Urinary bladder (tissue), 4 donors: Measurements from ENCODE around the gene MFSD12. TPM values are rescaled to one million over a fixed set of nuclear protein-coding genes. Genes with fewer than 3 reads are reported as not detected.
"Not testable (repeated sequence)": the region's sequence is repeated elsewhere in the genome, so short reads cannot be mapped to it uniquely, and the experiment has no call there.

Source experiments
- DNase-seq: peaks from one replicate; pipeline ENCODE4 v3.0.0-alpha.2; 2015; ENCODE audit errors: extremely low spot score
- H3K27ac ChIP-seq: one replicate; pipeline ENCODE4 v1.5.1; 2013; ENCODE audit warnings: low read depth, mild to moderate bottlenecking, moderate library complexity
- H3K36me3 ChIP-seq: one replicate; pipeline ENCODE4 v1.6.1; 2013; ENCODE audit warnings: mild to moderate bottlenecking, moderate library complexity; ENCODE audit not compliant: insufficient read depth
- H3K4me1 ChIP-seq: one replicate; pipeline ENCODE4 v1.6.1; 2013; ENCODE audit warnings: mild to moderate bottlenecking, moderate library complexity; ENCODE audit not compliant: insufficient read depth
- H3K4me3 ChIP-seq: one replicate; pipeline ENCODE4 v1.5.1; 2013; ENCODE audit warnings: low read depth, low read length
- WGBS: extraction: QIAGEN DNeasy Blood & Tissue Kit; methylation state at CpG from one replicate; pipeline ENCODE4 v1.1.7; 2013; 5-methylcytosine and 5-hydroxymethylcytosine counted together
- polyA plus RNA-seq: library from polyadenylated mRNA; stranded (reverse); fragments of 200-250 nt; gene quantifications from one replicate; pipeline ENCODE4 v1.2.3, GENCODE V29; 2013
- total RNA-seq: library from RNA; depleted of rRNA; stranded (reverse); fragments of >200 nt; gene quantifications from one replicate; pipeline ENCODE4 v1.2.3, GENCODE V29; 2014
- donor health status: healthy with polysubstance abuse.
- donor health status: healthy.

The MFSD12 gene
- total and polyA plus RNA-seq, 2 donors = 19.3 to 38.6 TPM

DNA sequence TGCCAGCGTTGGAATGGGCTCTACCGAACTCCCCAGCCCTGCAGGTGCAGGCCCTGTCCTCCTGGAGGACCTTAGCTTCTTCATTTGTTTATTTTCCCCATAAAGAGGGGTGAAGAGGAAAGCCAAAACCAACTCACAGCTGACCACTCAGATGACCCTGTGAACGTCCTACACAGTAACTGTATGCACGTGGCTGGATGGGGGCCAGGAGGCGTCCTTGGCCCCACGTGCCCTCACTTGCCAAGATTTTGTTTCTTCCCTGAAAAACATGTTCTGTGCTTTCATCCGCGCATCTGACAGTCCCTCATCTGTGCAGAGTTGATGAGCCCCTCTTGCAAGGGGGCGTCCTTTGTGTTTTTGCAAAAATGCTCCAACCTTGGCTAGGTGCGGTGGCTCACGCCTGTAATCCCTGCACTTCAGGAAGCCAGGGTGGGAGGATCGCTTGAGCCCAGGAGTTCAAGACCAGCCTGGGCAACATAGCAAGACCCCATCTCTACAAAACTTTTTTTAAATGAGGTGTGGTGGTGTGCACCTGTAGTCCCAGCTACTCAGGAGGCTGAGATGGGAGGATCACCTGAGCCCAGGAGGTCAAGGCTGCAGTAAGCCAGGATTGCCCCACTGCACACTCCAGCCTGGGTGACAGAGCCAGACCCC lies 23.7 kb downstream of the MFSD12 start:
- 83% methylated on average over 12 of the region's 12 CpGs for WGBS
- no peaks in the 10 kb centered on the region for H3K4me1 ChIP-seq
- no peak for DNase-seq
- no peak overlapping the region for H3K27ac ChIP-seq
- peaks cover 7% of the 10 kb centered on the region for H3K36me3 ChIP-seq
- no peak overlapping the region for H3K4me3 ChIP-seq

DNA sequence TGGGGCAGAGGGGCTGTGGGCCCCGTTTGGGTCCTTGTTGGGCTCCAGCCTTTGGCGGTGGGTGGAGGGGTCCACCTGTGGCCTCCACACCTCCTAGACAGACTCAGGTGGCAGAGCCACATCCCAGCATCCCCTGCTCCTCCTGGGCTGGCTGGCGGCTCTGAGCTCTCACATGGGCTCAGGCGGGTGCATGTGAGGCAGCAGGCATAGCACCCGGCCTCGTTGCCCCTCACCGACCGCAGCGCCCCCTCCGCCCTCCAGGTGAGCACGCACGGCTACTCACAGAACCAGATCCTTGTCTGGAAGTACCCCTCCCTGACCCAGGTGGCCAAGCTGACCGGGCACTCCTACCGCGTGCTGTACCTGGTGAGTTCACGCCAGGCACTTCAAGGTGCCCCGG lies 24.4 kb downstream of the MFSD12 start:
- H3K27ac ChIP-seq = no peak overlapping the region
- peaks cover 7% of the 10 kb centered on the region for H3K36me3 ChIP-seq
- no peak overlapping the region for H3K4me3 ChIP-seq
- H3K4me1 ChIP-seq = no peaks in the 10 kb centered on the region
- no peak for DNase-seq
- WGBS = 92% methylated on average over 17 of the region's 17 CpGs

DNA sequence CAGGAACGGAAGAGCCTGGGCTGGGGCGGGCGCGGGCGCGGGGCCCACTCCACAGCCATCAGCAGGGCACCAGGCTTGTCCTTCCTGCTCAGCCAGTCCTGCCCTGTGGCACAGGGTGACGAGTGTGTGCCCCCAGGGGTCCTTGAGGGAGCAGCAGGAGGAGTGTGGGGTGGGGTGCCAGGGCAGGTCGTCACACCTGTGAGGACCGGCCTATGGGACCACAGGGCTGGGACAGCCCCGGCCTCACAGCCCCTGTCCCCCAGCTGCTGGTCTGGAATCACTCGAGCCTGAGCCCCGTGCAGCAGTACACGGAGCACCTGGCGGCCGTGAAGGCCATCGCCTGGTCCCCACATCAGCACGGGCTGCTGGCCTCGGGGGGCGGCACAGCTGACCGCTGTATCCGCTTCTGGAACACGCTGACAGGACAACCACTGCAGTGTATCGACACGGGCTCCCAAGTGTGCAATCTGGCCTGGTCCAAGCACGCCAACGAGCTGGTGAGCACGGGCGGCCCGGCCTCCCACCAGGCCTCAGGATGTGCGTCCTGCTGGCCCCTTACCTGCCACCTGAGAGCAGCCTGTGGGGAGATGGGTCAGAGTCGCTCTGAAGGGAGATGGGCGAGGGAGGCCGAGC lies 25.1 kb downstream of the MFSD12 start:
- Histone ChIP-seq H3K4me3 (no peak overlapping the region), H3K4me1 (no peaks in the 10 kb centered on the region), H3K36me3 (peaks cover 7% of the 10 kb centered on the region), H3K27ac (no peak overlapping the region)
- 95% methylated on average over 33 of the region's 33 CpGs for WGBS
- DNase-seq = no peak

DNA sequence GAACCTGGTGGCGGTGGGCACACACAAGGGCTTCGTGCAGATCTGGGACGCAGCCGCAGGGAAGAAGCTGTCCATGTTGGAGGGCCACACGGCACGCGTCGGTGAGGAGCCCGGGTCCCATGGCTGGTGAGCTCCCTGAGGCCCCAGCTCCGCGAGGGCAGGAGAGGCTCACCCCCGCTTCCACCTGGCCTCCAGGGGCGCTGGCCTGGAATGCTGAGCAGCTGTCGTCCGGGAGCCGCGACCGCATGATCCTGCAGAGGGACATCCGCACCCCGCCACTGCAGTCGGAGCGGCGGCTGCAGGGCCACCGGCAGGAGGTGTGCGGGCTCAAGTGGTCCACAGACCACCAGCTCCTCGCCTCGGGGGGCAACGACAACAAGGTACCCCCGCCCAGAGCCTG lies 25.7 kb downstream of the MFSD12 start:
- WGBS = 94% methylated on average over 29 of the region's 29 CpGs

DNA sequence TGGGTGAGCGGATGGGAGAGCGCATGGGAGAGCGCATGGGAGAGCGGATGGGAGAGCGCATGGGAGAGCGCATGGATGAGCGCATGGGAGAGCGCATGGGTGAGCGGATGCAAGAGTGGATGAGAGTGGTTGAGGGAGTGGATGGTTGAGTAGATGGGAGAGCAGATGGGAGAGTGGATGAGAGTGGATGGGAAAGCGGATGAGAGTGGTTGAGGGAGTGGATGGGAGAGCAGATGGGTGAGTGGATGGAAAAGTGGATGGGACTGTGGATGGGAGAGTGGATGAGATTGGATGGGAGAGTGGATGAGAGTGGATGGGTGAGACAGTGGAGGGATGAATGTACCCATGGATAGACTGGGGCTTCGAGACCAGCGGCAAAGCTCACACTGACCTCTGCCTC lies 27.0 kb downstream of the MFSD12 start:
- WGBS = 98% methylated on average over 12 of the region's 12 CpGs
- no peak overlapping the region for H3K27ac ChIP-seq
- peaks cover 7% of the 10 kb centered on the region for H3K36me3 ChIP-seq
- no peak overlapping the region for H3K4me3 ChIP-seq
- no peak for DNase-seq
- no peaks in the 10 kb centered on the region for H3K4me1 ChIP-seq

More for the DNA sequence above, 25.7 kb downstream of the MFSD12 start:
- no peak overlapping the region for H3K27ac ChIP-seq
- no peak overlapping the region for H3K4me3 ChIP-seq
- DNase-seq = no peak
- peaks cover 7% of the 10 kb centered on the region for H3K36me3 ChIP-seq
- H3K4me1 ChIP-seq = no peaks in the 10 kb centered on the region

DNA sequence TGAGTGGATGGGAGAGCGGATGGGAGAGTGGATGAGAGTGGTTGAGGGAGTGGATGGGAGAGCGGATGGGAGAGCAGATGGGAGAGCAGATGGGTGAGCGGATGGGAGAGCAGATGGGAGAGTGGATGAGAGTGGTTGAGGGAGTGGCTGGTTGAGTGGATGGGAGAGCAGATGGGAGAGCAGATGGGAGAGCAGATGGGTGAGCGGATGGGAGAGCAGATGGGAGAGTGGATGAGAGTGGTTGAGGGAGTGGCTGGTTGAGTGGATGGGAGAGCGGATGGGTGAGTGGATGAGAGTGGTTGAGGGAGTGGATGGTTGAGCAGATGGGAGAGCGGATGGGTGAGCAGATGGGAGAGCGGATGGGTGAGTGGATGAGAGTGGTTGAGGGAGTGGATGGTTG lies 28.1 kb downstream of the MFSD12 start:
- not testable (repeated sequence) for DNase-seq, H3K27ac ChIP-seq, H3K4me3 ChIP-seq, H3K4me1 ChIP-seq, H3K36me3 ChIP-seq
- 98% methylated on average over 7 of the region's 7 CpGs for WGBS

DNA sequence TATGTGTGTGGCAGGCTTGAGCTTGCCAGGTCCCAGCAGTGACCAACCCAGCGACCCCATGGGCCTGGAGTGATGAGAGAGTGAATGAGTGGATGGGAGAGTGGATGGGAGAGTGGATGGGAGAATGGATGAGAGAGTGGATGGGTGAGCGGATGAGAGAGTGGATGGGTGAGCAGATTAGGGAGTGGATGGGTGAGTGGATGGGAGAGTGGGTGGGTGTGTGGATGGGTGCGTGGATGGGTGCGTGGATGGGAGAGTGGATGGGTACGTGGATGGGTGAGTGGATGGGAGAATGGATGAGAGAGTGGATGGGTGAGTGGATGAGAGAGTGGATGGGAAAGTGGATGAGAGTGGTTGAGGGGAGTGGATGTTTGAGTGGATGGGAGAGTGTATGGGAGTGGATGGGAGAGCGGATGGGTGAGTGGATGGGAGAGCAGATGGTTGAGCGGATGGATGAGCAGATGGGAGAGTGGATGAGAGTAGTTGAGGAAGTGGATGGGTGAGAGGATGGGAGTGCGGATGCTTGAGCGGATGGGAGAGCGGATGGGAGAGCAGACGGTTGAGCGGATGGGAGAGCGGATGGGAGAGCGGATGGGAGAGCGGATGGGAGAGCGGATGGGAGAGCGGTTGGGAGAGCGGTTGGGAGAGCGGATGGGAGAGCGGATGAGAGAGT lies 28.7 kb downstream of the MFSD12 start:
- no peak for DNase-seq
- Histone ChIP-seq H3K27ac (no peak overlapping the region), H3K4me3 (no peak overlapping the region), H3K4me1 (no peaks in the 10 kb centered on the region), H3K36me3 (peaks cover 7% of the 10 kb centered on the region)
- WGBS = 99% methylated on average over 20 of the region's 20 CpGs

DNA sequence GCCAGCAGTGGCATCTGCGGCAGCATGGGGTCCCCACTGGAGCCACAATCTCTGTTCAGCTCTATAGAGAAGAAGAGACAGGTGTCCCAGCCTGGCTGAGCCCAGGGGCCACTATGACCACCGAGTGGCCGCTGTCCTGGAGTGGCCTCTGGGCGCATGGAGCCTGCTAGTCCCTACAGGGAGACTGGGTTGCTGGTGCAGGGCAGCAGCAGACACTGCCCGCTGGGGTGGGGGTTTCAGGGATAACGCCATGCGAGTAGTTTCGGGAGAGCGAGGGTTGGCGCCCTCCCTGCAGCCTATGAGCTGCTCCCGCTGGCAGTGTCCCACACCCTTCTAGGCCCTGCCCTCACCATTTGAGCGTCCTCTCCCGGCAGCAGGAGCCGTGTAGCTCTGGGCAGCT lies 29.3 kb downstream of the MFSD12 start:
- Histone ChIP-seq H3K4me1 (no peaks in the 10 kb centered on the region), H3K27ac (no peak overlapping the region), H3K4me3 (no peak overlapping the region), H3K36me3 (peaks cover 7% of the 10 kb centered on the region)
- 98% methylated on average over 14 of the region's 14 CpGs for WGBS
- no peak for DNase-seq

DNA sequence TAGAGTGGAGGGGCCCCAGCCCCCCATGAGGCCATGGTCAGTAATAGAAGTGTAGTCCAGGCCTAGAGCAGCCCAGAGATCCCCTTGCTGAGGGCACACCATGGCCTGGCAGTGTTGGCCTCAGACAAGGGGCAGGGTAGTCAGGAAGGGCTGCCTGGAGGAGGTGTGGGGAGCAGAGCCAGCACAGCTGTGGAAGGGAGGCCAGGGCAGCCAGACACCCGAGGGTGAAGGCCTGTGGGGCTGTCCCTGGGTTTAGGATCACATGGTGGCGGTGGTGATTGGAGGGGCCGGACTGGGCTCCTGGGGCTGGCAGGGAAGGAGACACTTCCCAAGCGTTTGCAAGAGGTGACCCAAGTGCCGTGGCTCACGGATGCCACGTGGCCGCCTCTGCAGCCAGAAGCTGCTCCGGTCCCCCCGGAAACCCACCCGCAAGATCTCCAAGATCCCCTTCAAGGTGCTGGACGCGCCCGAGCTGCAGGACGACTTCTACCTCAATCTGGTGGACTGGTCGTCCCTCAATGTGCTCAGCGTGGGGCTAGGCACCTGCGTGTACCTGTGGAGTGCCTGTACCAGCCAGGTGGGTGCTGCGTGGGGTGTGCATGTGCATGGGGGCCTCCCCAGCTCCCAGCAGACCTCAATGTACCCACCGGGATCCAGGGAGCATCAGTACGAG lies 30.0 kb downstream of the MFSD12 start:
- Histone ChIP-seq H3K4me3 (no peak overlapping the region), H3K36me3 (peaks cover 7% of the 10 kb centered on the region), H3K4me1 (no peaks in the 10 kb centered on the region), H3K27ac (no peak overlapping the region)
- no peak for DNase-seq
- WGBS = 98% methylated on average over 21 of the region's 21 CpGs

DNA sequence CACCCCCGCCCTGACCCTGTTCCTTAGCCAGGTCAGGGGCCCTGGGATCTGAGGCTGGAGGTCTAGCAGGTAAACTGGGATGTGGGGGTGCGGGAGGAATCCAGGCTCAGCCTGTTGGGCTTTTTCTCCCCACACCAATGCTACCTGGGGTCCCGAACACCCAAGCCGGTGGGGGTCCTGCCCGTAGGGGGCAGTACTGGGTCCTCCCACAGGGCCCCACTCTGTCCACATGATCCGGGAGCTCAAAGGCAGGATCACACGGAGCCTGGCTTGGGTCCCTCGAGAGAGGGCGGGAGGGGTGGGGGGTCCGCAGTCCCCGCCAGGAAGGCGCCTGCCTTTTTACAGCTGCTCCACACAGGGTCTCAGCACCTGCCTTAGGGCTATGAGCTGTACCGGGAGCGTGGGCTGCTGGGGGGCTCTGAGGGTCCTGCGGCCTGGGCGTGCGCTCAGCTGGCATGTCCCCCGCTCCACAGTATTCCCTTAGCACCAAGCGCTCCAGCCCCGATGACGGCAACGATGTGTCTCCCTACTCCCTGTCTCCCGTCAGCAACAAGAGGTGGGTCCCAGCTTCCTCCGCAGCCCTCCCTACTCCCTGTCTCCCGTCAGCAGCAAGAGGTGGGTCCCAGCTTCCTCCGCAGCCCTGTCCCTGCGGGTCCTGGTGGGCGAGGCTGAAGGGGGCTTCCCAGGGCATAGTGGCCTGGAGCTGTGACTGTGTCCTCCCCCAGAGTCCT lies 30.7 kb downstream of the MFSD12 start:
- Histone ChIP-seq H3K4me3 (no peak overlapping the region), H3K36me3 (peaks cover 3% of the 10 kb centered on the region)
- WGBS = 95% methylated on average over 28 of the region's 28 CpGs

DNA sequence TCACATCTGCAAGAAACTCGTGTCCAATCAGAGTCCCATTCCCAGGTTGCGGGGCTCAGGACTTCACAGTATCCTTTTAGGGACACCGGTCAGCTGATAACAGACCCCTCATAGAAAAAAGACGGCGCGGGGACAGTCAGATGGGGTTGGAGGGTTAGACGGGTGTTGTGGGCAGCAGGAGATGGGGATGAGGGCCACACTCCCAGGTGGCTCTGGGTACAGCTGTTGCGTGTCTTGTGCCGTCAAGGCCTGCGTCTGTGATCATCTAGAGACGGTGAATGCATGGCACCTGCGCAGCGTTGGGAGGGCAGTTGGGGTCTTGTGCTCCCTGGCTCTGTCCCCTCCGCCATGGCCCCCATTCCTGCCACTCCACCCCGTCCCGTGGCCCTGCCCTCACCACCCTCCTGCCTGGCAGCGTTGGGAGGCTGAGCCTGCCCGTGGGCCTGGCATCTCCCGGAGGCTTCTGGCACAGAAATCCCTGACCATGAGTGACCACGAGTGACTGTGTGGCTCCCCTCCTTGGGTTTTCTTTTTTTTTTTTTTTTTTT lies 32.4 kb downstream of the MFSD12 start:
- Histone ChIP-seq H3K4me3 (no peak overlapping the region), H3K4me1 (no peaks in the 10 kb centered on the region), H3K36me3 (no peaks in the 10 kb centered on the region), H3K27ac (no peak overlapping the region)
- no peak for DNase-seq
- 93% methylated on average over 20 of the region's 20 CpGs for WGBS

More for the DNA sequence above, 30.7 kb downstream of the MFSD12 start:
- no peaks in the 10 kb centered on the region for H3K4me1 ChIP-seq
- no peak for DNase-seq
- H3K27ac ChIP-seq = no peak overlapping the region

DNA sequence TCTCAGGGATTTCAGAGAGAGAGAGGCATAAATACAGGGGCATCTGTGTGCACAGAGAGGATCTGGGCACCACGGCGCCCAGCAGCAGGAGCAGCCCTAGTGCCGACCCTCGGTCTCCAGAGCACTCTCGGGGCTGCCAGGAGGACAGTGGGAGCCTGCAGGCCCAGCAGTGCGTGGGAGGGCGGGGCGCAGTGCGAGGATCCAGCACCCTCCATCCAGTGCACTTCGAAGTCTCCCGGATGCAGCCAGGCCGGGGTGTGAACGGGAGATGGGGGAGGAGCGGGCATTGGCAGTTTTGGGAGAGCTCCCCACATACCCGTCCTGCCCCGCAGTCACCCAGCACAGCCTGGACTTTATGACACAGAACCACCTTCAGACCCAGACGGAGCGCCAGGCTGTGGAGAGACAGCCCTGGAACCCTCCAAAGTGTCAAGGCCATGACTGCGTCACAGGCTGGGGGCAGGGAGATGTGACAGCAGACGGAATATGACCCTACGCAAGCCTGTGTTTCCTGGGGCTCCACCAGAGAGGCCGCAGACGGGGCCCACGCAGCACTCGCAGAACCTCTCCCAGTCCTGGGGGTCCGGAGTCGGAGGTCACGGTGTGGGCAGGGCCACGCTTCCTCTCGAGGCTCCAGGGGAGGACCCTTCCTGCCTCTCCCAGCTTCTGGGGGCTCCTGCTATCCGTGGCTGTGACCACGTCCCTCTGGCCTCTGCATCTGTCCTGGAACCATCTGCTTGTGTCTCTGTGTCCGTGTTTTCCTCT lies 33.1 kb downstream of the MFSD12 start:
- no peaks in the 10 kb centered on the region for H3K4me1 ChIP-seq

More for the DNA sequence above, 33.1 kb downstream of the MFSD12 start:
- Histone ChIP-seq H3K36me3 (no peaks in the 10 kb centered on the region), H3K4me3 (no peak overlapping the region), H3K27ac (no peak overlapping the region)
- WGBS = 94% methylated on average over 33 of the region's 33 CpGs
- no peak for DNase-seq
